ENCODE measurements around the gene OOSP2.
"Not testable (repeated sequence)": the region's sequence is repeated elsewhere in the genome, so short reads cannot be mapped to it uniquely, and the experiment has no call there.

The OOSP2 gene

DNA sequence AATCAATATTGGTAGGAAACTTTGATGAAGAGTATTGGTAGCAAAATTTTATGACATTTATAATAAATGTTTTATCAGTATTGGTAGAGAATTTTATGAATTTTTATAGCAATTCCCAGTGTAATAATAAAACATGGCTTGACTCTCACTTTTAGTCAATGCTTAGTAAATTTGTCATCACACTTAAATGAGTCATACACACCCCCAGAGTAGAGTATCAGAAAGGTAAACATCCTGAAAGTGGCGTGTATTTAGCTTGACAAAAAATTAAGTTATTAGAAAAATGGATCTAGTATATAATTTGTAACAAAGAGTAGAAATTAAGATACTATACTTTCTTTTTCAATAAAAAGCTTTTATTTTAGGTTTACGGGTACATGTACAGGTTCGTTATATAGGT, 18.8 kb downstream of the OOSP2 start:
- Mint-ChIP-seq H3K27ac (no peak overlapping the region), H3K9me3 (peaks cover 0 to 2% of the 10 kb centered on the region in 2 donors), H3K27me3 (peaks cover 14 to 15% of the 10 kb centered on the region in 2 donors), H3K4me1 (ENCODE audit: low read depth in 2 of 2) (no peaks in the 10 kb centered on the region), H3K4me3 (no peak overlapping the region), H3K36me3 (ENCODE audit: insufficient read depth) (no peaks in the 10 kb centered on the region)
- ATAC-seq (replicated peaks) (no peak), DNase-seq (no peak)

DNA sequence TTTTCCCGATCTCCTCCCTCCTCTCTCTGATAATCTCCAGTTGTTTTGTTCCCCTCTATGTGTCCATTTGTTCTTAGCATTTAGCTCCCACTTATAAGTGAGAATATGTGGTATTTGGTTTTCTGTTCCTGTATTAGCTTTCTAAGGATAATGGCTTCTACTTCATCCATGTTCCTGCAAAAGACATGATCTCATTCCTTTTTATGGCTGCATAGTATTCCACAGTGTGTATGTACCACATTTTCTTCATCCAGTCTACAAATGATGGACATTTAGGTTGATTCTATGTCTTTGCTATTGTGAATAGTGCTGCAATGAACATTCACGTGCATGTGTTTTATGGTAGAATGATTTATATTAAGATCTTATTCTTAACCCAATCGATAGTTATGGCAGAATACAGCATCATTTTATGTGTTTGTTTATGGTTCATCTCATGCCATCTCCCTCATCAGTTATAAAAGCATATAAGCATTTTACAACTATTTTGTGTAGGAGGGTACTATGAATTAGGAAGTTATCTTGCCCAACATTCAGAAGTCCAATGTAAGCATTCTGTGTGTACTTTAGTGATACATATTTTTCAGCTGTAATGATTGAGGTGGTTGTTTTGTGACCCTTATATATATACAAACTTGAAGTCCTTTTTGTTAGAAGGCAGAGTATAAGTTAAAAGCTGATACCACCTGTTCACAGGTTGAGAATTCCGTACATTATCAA, 19.5 kb downstream of the OOSP2 start:
- H3K4me3 Mint-ChIP-seq, result no peak overlapping the region
- no peaks in the 10 kb centered on the region for H3K36me3 Mint-ChIP-seq (ENCODE audit: insufficient read depth)
- ATAC-seq (replicated peaks) (no peak), DNase-seq (no peak)
- H3K9me3 Mint-ChIP-seq, result peaks cover 0 to 2% of the 10 kb centered on the region in 2 donors
- peaks cover 14 to 15% of the 10 kb centered on the region in 2 donors for H3K27me3 Mint-ChIP-seq
- H3K4me1 Mint-ChIP-seq (ENCODE audit: low read depth in 2 of 2), result no peaks in the 10 kb centered on the region
- H3K27ac Mint-ChIP-seq, result no peak overlapping the region

DNA sequence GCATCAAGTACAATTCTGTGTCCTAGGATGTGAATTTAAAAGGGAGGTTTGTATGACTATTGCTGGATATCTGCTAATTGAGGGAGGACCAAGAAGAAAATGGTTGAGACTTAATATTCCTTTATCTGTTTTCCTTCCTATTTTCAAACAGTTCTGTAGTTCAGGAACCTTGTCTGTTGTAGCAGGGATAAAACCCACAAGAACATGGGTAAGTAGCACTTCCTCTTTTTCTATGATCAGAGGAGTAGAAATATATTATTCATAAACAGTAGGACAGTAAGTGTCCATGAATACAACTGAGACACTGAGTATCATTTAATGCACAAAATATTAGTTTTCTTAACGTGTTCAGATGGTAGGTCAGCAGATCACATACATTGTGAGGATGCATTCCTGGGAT, 23.9 kb downstream of the OOSP2 start:
- Mint-ChIP-seq H3K4me1 (ENCODE audit: low read depth in 2 of 2) (no peaks in the 10 kb centered on the region), H3K36me3 (ENCODE audit: insufficient read depth) (no peaks in the 10 kb centered on the region), H3K9me3 (peaks cover 0 to 2% of the 10 kb centered on the region in 2 donors), H3K27me3 (peaks cover 0 to 5% of the 10 kb centered on the region in 2 donors), H3K27ac (no peak overlapping the region), H3K4me3 (no peak overlapping the region)
- ATAC-seq (replicated peaks), result no peak
- no peak for DNase-seq

DNA sequence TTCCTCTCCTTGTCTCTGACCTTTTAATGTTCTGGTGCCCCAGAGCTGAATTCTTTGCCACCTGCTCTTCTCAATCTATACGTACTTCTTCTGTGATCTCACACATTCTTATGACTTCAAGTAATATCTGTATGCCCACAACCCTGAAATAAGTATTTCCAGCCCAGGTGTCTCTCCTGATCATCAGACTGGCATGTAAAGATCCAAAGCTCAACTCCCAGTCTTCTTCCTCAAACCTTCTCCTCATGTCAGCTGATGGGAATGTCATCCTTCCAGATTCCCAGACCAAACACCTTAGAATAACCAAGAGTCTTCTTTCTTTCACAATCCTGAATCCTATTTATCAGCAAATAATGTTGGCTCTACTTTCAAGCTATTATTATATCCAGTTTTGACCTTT, 25.6 kb downstream of the OOSP2 start:
- H3K36me3 Mint-ChIP-seq (ENCODE audit: insufficient read depth), result no peaks in the 10 kb centered on the region
- no peak for DNase-seq
- no peak for ATAC-seq (replicated peaks)
- no peaks in the 10 kb centered on the region for H3K4me1 Mint-ChIP-seq (ENCODE audit: low read depth in 2 of 2)
- peaks cover 0 to 12% of the 10 kb centered on the region in 2 donors for H3K27me3 Mint-ChIP-seq
- H3K9me3 Mint-ChIP-seq, result no peaks in the 10 kb centered on the region
- no peak overlapping the region for H3K27ac Mint-ChIP-seq
- no peak overlapping the region for H3K4me3 Mint-ChIP-seq

DNA sequence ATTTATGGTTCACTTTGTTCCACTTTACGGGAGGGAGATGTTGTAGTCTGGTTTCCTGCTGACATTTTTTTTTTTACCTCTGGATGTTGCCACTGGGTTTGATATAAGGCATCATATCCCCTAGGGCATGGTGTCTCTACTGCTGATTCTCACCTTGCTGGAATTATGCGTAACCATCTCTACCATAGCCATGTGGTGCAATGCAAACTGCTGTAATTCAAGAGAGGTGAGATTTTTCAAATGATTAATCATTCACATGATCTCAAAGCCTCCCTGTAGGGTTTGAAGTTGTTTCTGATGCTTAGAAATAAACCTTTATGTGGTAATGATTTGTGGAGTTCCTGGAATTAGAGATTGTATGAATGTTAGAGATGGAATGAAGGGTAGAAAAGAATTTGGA, 29.2 kb downstream of the OOSP2 start:
- no peak overlapping the region for H3K27ac Mint-ChIP-seq
- no peaks in the 10 kb centered on the region for H3K9me3 Mint-ChIP-seq
- no peaks in the 10 kb centered on the region for H3K36me3 Mint-ChIP-seq (ENCODE audit: insufficient read depth)
- peaks cover 0 to 10% of the 10 kb centered on the region in 2 donors for H3K27me3 Mint-ChIP-seq
- DNase-seq, result no peak
- ATAC-seq (replicated peaks), result no peak
- no peaks in the 10 kb centered on the region for H3K4me1 Mint-ChIP-seq (ENCODE audit: low read depth in 2 of 2)
- H3K4me3 Mint-ChIP-seq, result no peak overlapping the region

DNA sequence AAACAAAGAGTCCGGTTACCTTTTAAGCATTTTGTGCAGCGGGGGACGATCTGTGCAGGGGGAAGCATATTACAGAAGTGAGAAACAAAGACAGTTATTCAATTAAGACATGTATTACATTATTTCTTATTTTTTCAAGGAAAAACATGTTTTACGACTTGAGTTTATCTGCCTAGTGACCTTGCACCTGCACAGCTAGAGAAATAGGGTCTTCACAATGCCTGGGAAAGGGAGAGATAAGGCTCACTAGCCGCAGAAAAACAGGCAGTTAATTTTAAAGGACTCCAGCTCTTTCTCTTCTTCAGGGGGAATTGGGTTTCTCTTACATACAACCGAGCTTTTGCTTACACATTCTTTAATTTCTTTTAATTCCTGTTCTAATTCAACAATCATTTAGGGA, 31.4 kb downstream of the OOSP2 start:
- H3K4me1 Mint-ChIP-seq (ENCODE audit: low read depth in 2 of 2); DNase-seq; ATAC-seq (replicated peaks); H3K9me3 Mint-ChIP-seq; H3K36me3 Mint-ChIP-seq (ENCODE audit: insufficient read depth); H3K27ac Mint-ChIP-seq; H3K27me3 Mint-ChIP-seq; H3K4me3 Mint-ChIP-seq: not testable (repeated sequence)

DNA sequence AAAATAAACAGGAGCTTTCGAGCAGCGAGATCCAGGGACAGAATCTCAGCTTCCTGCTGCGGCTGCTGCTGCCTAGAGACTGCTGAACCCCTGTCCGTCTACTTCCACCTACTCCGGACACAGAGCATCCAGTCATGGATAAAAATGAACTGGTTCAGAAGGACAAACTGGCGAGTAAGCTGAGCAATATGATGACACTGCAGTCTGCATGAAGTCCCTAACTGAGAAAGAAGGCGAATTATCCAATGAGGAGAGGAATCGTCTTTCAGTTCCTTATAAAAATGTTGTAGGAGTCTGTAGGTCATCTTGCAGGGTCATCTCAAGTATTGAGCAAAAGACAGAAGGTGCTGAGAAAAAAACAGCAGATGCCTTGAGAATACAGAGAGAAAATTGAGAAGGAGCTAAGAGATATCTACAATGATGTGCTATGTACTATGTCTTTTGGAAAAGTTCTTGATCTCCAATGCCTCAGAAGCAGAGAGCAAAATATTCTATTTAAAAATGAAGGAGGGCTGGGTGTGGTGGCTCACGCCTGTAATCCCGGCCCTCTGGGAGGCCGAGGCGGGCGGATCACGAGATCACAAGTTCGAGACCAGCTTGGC, 37.1 kb downstream of the OOSP2 start:
- H3K27me3 Mint-ChIP-seq, result no peaks in the 10 kb centered on the region
- no peak overlapping the region for H3K27ac Mint-ChIP-seq
- ATAC-seq (replicated peaks), result no peak
- H3K4me3 Mint-ChIP-seq, result no peak overlapping the region
- no peaks in the 10 kb centered on the region for H3K9me3 Mint-ChIP-seq
- H3K4me1 Mint-ChIP-seq (ENCODE audit: low read depth in 2 of 2), result no peaks in the 10 kb centered on the region
- H3K36me3 Mint-ChIP-seq (ENCODE audit: insufficient read depth), result no peaks in the 10 kb centered on the region
- DNase-seq, result no peak

DNA sequence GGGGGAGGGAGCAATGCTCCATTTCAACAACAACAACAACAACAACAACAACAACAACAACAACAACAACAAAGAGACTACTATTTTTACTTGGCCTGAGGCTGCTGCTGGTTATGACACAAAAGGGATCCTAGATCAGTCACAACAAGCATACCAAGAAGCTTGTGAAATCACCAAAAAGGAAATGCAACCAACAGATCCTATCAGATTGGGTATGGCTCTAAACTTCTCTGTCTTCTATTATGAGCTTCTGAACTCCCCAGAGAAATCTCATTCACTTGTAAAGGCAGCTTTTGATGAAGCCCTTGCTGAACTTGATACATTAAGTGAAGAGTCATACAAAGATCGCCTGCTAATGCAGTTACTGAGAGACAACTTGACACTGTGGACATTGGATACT, 37.8 kb downstream of the OOSP2 start:
- H3K4me3 Mint-ChIP-seq, result no peak overlapping the region

DNA sequence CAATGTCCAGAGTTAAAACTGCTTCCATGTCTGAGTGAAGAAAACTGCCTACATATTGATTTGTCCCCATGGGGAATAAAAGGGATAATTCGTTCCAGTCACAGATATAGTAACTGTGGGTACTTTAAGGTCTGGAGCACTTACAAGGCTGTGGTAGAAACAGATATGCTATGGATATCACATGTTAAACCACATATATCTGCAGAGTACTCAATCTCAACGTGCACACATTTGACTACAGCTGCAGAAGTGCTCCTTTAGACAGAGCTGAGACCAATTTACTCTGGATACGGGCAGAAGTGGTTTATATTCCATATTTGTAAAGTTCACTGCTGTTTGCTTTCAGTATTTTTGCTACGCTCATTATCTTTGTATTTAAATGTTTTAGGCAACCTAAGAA, 38.5 kb downstream of the OOSP2 start:
- Mint-ChIP-seq H3K27me3 (peaks cover 0 to 5% of the 10 kb centered on the region in 2 donors), H3K4me1 (ENCODE audit: low read depth in 2 of 2) (no peaks in the 10 kb centered on the region), H3K9me3 (no peaks in the 10 kb centered on the region), H3K27ac (no peak overlapping the region), H3K36me3 (ENCODE audit: insufficient read depth) (no peaks in the 10 kb centered on the region), H3K4me3 (no peak overlapping the region)
- no peak for DNase-seq
- ATAC-seq (replicated peaks), result no peak

More for the DNA sequence above, 37.8 kb downstream of the OOSP2 start:
- Mint-ChIP-seq H3K36me3 (ENCODE audit: insufficient read depth) (no peaks in the 10 kb centered on the region), H3K9me3 (no peaks in the 10 kb centered on the region), H3K27me3 (no peaks in the 10 kb centered on the region), H3K27ac (no peak overlapping the region), H3K4me1 (ENCODE audit: low read depth in 2 of 2) (no peaks in the 10 kb centered on the region)
- no peak for DNase-seq
- ATAC-seq (replicated peaks), result no peak

DNA sequence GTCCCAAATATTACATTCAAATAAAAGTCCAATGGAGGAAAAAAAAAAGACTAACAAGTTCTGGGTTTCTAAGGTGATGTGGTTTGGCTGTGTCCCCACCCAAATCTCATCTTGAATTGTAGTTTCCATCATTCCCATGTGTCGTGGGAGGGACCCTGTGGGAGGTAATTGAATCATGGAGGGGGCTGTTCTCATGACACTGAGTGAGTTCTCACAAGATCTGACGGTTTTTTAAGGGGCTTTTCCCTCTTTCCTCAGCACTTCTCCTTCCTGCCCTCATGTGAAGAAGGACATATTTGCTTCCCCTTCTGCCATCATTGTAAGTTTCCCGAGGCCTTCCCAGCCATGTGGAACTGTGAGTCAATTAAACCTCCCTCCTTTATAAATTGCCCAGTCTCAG, 40.3 kb downstream of the OOSP2 start:
- no peaks in the 10 kb centered on the region for H3K4me1 Mint-ChIP-seq (ENCODE audit: low read depth in 2 of 2)
- no peak overlapping the region for H3K27ac Mint-ChIP-seq
- H3K36me3 Mint-ChIP-seq (ENCODE audit: insufficient read depth), result no peaks in the 10 kb centered on the region
- peaks cover 11 to 22% of the 10 kb centered on the region in 2 donors for H3K27me3 Mint-ChIP-seq
- H3K4me3 Mint-ChIP-seq, result no peak overlapping the region
- ATAC-seq (replicated peaks) (no peak), DNase-seq (no peak)
- H3K9me3 Mint-ChIP-seq, result no peaks in the 10 kb centered on the region

DNA sequence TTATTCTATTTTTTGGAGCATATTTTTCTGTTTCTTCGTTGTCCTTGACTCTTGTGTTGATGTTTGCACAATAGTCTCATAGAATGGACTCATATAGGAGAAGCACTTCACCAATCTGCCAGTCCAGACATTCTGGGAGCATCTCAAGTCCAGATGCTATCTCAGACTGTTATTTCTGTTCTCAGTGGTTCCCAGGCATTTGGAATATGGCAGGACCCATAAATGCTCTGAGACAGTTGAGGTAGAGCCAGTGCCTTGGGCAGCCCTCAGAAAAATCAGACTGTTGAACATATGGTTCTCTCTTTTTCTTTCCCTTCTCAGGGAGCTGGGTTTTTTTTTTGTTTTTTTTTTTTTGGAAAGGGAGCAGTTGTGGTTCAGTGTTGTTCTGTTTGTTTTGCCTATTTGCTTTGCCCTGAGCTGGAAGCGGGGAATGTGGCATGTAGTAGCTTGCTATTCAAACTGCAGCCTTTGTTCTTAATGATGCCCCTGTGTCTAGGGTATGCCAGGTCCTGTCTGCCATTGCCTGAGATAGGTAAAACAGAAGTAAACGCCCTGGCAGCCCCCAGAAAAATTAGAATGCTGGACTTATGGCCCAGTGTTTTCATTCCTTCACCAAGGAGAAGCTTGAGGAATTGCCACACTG, 44.5 kb downstream of the OOSP2 start:
- no peak overlapping the region for H3K27ac Mint-ChIP-seq
- ATAC-seq (replicated peaks) (no peak), DNase-seq (no peak)
- no peaks in the 10 kb centered on the region for H3K4me1 Mint-ChIP-seq (ENCODE audit: low read depth in 2 of 2)
- H3K36me3 Mint-ChIP-seq (ENCODE audit: insufficient read depth), result no peaks in the 10 kb centered on the region
- H3K27me3 Mint-ChIP-seq, result peaks cover 37 to 49% of the 10 kb centered on the region in 2 donors
- no peaks in the 10 kb centered on the region for H3K9me3 Mint-ChIP-seq
- no peak overlapping the region for H3K4me3 Mint-ChIP-seq

DNA sequence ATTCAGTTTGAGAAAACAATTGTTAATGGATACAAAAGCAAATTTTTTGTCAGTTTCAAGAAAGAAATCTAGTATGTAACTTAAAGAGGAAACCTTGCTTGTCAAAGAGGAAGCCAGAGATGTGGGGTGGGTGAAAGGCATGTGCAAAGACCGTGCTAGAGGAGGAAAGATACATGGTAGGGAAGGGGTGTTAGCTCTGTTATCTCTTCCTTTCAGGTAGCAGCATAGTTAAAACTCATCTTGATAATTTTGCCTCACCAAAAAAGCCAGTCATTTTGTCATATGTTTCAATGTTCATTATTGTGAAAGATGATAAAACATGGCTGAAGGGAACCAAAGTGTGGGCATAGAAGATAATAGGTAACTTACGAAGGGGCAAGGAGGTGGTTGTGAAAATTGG, 45.7 kb downstream of the OOSP2 start:
- Mint-ChIP-seq H3K9me3 (no peaks in the 10 kb centered on the region), H3K27me3 (peaks cover 40 to 54% of the 10 kb centered on the region in 2 donors), H3K27ac (no peak overlapping the region), H3K36me3 (ENCODE audit: insufficient read depth) (no peaks in the 10 kb centered on the region), H3K4me1 (ENCODE audit: low read depth in 2 of 2) (no peaks in the 10 kb centered on the region), H3K4me3 (no peak overlapping the region)
- DNase-seq (no peak), ATAC-seq (replicated peaks) (no peak)

DNA sequence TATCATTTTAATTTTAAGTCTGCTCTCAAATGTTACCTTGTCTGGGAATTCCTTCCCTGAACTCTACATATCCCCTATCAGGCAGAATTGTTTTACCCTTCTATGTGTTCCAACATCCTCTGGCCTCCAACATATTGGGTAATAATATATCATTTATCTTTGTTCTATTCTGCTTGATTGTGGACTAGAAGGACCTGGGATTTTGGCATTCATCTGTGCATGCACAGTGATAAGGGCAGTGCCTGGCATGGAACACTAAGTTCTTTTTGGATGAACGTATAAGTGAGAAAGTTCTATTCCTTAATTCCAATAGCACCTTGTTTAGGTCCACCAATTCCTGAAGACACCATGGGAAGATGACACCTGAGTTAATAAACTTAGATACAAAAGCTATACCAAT, 47.0 kb downstream of the OOSP2 start:
- Mint-ChIP-seq H3K27me3 (peaks cover 40 to 54% of the 10 kb centered on the region in 2 donors), H3K27ac (no peak overlapping the region)

DNA sequence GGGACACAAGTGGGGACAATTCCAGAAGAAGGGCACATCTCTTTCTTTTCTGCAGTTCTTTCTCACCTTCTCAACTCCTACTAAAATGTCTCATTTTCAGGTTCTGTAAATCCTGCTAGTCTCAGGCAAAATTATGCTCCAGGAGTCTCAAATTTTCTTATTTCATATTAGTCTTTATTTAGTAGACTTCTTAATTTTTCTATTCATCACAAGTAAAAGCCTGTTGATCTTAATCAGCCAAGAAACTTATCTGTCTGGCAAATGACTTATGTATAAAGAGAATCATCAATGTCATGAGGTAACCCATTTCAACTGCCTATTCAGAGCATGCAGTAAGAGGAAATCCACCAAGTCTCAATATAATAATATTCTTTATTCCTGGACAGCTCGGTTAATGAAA, 48.2 kb downstream of the OOSP2 start, which contains the start of gene MS4A2:
TSS of gene MS4A2 (plus strand) at position 301 of the 400 bp plus-strand sequence. CDS start 102 bp downstream, outside the sequence.
- no peak for ATAC-seq (replicated peaks)
- Mint-ChIP-seq H3K36me3 (ENCODE audit: insufficient read depth) (no peaks in the 10 kb centered on the region), H3K27ac (no peak within 1 kb of the TSS), H3K27me3 (peaks cover 42 to 53% of the 10 kb centered on the region in 2 donors), H3K4me1 (ENCODE audit: low read depth in 2 of 2) (no peaks in the 10 kb centered on the region), H3K9me3 (no peaks in the 10 kb centered on the region), H3K4me3 (no peak within 1 kb of the TSS)
- DNase-seq, result no peak

More for the DNA sequence above, 47.0 kb downstream of the OOSP2 start:
- Mint-ChIP-seq H3K36me3 (ENCODE audit: insufficient read depth) (no peaks in the 10 kb centered on the region), H3K9me3 (no peaks in the 10 kb centered on the region), H3K4me1 (ENCODE audit: low read depth in 2 of 2) (no peaks in the 10 kb centered on the region), H3K4me3 (no peak overlapping the region)
- no peak for DNase-seq
- no peak for ATAC-seq (replicated peaks)
